ENCODE results near the gene NLGN1. TPM values are rescaled to one million over a fixed set of nuclear protein-coding genes. Genes with fewer than 3 reads are reported as not detected.

The NLGN1 gene
- total and polyA plus RNA-seq, 2 of the 13 experiments (the other 11 are each of a cell fraction or from before 2014, with no cell fraction given), result not detected

DNA sequence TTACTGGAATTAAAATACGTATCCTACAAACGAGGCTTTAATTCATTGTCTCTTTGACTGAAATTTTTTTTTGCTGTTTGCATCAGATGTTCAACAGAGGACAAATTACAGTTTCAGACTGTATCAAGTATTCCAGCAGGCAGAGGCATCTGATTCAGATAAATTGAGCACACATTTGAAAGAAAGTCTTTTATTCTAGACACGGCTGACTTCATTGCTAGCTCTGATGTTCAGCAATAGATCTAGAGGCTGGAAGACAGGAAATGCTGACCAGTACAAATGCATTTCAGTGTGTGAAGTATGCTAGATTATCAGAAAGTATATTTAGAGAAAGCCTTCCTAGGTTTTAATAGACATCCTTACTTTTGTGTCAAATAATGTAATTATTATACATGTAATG, 472.2 kb downstream of the NLGN1 start (continued):
- TF ChIP-seq, protein P1, sequence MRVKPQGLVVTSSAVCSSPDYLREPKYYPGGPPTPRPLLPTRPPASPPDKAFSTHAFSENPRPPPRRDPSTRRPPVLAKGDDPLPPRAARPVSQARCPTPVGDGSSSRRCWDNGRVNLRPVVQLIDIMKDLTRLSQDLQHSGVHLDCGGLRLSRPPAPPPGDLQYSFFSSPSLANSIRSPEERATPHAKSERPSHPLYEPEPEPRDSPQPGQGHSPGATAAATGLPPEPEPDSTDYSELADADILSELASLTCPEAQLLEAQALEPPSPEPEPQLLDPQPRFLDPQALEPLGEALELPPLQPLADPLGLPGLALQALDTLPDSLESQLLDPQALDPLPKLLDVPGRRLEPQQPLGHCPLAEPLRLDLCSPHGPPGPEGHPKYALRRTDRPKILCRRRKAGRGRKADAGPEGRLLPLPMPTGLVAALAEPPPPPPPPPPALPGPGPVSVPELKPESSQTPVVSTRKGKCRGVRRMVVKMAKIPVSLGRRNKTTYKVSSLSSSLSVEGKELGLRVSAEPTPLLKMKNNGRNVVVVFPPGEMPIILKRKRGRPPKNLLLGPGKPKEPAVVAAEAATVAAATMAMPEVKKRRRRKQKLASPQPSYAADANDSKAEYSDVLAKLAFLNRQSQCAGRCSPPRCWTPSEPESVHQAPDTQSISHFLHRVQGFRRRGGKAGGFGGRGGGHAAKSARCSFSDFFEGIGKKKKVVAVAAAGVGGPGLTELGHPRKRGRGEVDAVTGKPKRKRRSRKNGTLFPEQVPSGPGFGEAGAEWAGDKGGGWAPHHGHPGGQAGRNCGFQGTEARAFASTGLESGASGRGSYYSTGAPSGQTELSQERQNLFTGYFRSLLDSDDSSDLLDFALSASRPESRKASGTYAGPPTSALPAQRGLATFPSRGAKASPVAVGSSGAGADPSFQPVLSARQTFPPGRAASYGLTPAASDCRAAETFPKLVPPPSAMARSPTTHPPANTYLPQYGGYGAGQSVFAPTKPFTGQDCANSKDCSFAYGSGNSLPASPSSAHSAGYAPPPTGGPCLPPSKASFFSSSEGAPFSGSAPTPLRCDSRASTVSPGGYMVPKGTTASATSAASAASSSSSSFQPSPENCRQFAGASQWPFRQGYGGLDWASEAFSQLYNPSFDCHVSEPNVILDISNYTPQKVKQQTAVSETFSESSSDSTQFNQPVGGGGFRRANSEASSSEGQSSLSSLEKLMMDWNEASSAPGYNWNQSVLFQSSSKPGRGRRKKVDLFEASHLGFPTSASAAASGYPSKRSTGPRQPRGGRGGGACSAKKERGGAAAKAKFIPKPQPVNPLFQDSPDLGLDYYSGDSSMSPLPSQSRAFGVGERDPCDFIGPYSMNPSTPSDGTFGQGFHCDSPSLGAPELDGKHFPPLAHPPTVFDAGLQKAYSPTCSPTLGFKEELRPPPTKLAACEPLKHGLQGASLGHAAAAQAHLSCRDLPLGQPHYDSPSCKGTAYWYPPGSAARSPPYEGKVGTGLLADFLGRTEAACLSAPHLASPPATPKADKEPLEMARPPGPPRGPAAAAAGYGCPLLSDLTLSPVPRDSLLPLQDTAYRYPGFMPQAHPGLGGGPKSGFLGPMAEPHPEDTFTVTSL (CRISPR knock-in tag; IDR thresholded peaks at IDR 0.05; ENCODE audit: borderline replicate concordance), result no peak
- TF ChIP-seq, protein P2, sequence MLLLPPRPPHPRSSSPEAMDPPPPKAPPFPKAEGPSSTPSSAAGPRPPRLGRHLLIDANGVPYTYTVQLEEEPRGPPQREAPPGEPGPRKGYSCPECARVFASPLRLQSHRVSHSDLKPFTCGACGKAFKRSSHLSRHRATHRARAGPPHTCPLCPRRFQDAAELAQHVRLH (CRISPR knock-in tag; IDR thresholded peaks at IDR 0.05; ENCODE audit: borderline replicate concordance, low read depth), result no peak
- TF ChIP-seq ZNF282 (IDR thresholded peaks at IDR 0.05; ENCODE audit: partially characterized antibody) (no peak), FUBP1 (CRISPR knock-in tag; IDR thresholded peaks at IDR 0.05; ENCODE audit: borderline replicate concordance) (no peak), MIER2 (CRISPR knock-in tag; IDR thresholded peaks at IDR 0.05) (no peak), ZNF790 (CRISPR knock-in tag; IDR thresholded peaks at IDR 0.05; ENCODE audit: borderline replicate concordance) (no peak), NPAS2 (CRISPR knock-in tag; IDR thresholded peaks at IDR 0.05; ENCODE audit: borderline replicate concordance) (no peak), NCOA1 (CRISPR knock-in tag; IDR thresholded peaks at IDR 0.05) (no peak), ZNF264 (CRISPR knock-in tag; IDR thresholded peaks at IDR 0.05) (no peak), GTF2F1 (IDR thresholded peaks at IDR 0.05; ENCODE audit: low read length) (no peak), FOXJ3 (CRISPR knock-in tag; IDR thresholded peaks at IDR 0.05; ENCODE audit: borderline replicate concordance) (no peak)
- TF ChIP-seq, protein P3, sequence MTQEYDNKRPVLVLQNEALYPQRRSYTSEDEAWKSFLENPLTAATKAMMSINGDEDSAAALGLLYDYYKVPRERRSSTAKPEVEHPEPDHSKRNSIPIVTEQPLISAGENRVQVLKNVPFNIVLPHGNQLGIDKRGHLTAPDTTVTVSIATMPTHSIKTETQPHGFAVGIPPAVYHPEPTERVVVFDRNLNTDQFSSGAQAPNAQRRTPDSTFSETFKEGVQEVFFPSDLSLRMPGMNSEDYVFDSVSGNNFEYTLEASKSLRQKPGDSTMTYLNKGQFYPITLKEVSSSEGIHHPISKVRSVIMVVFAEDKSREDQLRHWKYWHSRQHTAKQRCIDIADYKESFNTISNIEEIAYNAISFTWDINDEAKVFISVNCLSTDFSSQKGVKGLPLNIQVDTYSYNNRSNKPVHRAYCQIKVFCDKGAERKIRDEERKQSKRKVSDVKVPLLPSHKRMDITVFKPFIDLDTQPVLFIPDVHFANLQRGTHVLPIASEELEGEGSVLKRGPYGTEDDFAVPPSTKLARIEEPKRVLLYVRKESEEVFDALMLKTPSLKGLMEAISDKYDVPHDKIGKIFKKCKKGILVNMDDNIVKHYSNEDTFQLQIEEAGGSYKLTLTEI (CRISPR knock-in tag; conservative IDR thresholded peaks at IDR 0.05), result no peak
